ENCODE measurements around the gene BAIAP2. TPM values are rescaled to one million over a fixed set of nuclear protein-coding genes. Genes with fewer than 3 reads are reported as not detected.
"Not testable (repeated sequence)": the region's sequence is repeated elsewhere in the genome, so short reads cannot be mapped to it uniquely, and the experiment has no call there.

Gene BAIAP2
- total RNA-seq, 1 donor from 2014 or later = 111 TPM

DNA sequence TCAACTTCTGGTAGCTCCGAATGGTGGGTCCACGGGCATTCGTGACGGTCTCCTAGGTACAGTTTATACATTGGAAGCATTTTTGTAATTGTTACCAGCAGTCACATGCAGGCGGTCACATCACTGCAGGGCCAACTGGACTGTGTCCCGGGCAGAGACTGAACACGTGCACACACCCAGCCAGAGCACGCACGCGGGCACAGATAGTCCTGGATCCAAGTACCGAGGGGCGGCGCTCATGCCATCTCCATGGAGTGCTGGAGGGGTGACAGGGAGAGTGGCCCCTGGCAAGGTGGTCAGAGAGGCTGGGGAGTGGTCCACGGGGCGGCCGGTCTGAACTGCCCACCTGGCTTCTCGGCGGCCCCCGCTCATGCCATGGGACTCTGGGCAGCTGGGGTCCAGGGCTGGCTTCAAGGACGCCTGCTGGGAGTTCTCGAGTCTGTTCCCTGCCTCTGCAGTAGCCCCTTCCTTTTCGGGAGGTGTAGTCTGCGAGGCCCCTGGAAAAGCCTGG is 34.2 kb downstream of the BAIAP2 start:
- no peak for ATAC-seq

DNA sequence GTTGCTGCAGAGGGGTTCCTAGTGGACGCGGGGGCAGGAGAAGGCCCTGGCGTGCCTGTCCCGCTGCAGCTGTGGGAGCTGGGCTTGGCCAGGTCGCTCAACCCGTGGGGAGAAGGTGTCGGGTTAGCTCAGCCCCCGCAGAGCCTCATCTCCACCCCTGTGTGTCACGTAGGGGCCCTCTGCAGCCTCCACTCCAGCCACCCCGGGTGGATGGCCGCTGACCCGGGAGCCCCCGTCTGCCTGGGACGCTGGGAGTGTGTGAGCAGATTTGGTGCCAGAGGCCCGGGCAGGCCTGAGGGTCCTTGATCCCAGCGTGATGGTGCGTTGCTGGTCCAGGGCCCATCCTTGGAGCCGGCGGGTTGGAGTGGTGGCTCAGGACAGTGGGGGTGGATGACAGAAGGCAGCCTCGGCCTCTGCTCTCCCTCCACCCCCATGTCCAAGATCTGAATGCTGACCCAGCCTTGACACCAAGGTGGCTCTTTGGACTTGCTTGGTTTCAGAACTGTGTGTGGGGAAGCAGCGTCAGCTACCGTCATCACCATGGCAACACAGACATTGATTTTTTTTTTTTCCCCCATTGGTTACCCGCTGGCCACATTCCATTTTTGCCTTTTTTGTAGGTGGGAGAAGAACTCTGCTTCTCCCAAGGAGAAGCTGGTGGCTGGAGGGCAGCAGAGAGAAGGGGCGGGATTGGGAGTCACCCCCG is 35.7 kb downstream of the BAIAP2 start:
- no peak for ATAC-seq

DNA sequence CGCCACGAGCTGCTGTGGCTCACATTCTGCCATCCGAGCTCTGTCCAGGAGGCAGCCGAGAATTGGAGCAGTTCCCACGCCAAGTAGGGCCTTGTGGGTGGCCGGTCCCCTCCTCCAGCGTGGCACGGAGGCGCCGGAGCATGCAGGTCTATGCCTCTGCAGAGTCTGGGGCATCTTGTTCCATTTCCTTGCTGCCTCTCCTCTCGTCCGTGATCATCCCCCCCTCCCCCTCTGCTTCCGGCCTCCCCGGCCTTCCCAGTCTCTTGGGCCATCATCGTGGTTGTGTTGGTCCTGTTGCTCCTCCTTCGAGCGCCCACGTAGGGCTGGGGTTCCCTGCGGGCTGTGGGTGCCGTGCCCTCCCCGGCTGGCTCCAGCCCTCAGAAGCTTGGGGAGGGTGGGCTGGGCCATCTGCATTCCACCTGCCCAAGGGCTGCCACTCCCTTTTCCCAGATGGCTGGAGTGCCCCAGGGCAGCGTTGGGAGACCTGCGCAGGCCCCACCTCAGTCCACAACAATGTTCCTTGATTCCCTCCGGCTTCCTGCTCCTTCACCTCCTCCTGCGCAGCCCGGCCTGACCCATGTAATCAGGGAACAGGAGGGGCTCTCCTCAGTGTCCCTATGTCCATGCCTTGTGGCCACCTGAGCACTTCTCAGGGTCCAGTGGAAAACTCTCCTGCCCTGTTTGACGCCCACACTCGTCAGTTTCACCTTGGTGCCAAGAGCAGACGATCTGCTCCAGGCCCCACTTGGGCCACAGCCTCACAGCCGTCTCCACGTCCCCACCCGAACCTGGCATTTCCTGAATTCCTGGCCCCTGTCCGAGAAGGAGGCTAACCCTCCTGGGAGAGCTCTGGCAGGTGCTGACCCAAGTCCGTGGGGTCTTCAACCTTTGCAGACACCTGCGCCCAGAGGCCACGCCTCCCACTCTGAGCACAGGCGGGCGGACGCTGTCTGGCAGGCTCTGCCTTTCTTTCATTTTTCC is 37.1 kb downstream of the BAIAP2 start:
- ATAC-seq = no peak

DNA sequence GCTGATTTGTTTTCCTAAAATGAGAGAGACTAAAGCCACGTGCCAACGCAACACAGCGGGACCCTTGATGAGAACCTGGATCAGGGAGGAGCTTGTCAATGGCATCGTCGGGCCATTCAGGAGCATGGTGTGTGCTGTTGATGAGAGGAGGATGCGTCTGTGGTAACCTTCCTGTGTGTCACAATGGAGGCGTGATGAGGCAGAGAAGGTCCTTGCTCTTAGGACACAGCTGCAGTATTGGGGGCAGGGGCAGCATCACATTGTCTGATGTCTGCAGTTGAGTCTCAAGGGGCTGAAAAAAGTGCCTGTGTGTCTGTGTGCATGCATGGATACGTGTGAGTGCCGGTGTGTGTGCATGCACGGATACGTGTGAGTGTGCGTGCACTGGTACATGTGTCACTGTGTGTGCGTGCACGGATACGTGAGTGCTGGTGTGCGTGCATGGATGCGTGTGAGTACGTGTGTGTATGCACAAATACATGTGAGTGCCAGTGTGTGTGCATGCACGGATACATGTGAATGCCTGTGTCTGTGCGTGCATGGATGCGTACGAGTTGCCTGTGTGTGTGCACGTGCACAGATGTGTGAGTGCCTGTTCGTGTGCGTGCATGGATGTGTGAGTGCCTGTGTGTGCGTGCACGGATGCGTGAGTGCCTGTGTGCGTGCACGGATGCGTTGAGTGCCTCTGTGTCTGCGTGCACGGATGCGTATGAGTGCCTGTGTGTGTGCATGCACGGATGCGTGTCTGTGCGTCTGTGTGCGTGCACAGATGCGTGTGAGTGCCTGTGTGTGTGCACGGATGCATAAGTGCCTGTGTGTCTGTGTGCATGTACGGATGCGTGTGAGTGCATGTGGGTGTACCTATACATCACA is 39.3 kb downstream of the BAIAP2 start:
- no peak for ATAC-seq

DNA sequence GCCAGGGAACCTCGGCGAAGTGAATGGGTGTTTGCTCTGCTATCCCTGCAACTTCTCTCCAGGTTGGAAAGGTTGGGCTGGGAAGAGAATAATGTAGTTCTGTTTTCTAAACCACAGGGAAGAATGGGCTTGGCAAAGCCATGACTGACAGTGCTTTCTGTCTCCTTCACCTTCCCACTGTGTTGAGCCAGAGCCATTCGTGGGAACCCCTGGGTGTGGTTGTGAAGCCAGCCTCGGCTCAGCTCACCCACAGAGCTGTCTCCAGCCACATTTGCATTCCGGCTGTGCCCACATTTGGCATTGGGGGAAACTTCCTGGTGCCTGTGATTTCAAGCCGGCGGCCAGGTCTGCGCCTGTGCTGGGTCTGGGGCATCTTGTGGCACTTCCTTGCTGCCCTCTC is 39.9 kb downstream of the BAIAP2 start:
- ATAC-seq = peak; percentile 35

DNA sequence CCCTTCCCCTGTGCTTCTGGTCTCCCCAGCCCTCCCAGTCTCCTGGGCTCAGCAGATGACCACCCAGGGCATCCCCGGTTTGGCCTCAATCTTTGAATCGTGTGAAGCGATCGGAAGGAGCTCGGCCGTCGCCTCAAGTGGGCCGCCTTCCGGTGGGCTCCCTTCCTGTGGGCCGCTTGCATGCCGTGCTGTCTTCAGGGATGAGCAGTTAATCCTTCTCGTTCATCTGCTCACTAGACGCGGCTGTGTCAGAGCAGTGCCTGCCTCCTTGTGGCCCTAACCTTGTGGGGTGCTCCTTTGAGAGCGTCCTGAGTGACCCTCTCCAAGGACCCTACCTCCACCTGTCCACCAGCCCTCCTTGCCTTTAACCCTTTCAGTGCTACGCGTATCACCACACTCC is 40.4 kb downstream of the BAIAP2 start:
- no peak for ATAC-seq

DNA sequence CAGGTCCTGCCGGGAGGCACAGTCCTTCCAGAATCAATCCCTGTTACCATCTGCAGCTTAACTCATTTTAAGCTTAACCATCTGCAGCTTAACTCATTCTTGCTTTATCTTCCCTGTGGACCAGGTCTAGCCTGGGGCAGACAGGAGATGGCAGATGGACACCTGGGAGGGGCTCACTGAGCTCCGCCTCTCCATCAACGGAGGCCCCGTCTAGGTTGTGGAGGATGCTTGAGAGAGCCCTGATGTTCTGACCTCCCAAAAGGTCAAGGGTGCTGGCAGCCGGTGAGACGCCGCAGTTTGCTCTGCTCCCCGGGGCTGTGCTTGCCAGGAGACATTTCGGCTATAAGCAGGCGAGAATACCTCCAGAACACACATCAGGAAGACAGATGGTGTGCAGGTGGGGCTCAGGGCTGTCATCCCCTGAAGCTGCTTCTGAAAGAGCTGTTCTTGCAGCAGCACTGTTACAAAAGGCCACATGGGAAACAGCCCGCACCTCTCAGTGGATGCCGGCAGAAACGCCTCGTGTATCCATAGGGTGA is 41.3 kb downstream of the BAIAP2 start:
- ATAC-seq = no peak

DNA sequence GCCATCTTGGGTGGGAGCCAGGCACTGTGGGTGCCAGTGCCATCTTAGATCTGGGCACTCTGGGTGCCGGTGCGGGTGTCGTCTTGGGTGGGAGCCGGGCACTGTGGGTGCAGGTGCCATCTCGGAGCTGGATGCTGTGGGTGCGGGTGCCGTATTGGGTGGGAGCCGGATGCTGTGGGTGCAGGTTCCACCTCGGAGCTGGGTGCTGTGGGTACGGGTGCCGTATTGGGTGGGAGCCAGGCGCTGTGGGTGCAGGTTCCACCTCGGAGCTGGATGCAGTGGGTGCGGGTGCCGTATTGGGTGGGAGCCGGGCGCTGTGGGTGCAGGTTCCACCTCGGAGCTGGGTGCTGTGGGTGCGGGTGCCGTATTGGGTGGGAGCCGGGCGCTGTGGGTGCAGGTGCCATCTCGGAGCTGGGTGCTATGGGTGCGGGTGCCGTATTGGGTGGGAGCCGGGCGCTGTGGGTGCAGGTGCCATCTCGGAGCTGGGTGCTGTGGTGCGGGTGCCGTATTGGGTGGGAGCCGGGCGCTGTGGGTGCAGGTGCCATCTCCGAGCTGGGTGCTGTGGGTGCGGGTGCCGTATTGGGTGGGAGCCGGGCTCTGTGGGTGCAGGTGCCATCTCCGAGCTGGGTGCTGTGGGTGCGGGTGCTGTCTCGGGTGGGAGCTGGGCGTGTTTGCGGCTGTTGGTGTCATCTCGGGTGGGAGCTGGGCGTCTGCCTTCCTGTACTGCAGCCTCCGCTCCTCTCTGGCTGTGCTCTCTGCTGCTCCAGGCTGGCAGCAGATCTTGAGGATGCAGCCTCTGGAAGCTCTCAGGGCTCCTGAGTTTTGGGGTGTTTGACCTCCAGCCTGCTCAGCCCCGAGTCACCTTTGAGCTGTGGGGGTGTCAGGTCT is 43.3 kb downstream of the BAIAP2 start:
- not testable (repeated sequence) for ATAC-seq

DNA sequence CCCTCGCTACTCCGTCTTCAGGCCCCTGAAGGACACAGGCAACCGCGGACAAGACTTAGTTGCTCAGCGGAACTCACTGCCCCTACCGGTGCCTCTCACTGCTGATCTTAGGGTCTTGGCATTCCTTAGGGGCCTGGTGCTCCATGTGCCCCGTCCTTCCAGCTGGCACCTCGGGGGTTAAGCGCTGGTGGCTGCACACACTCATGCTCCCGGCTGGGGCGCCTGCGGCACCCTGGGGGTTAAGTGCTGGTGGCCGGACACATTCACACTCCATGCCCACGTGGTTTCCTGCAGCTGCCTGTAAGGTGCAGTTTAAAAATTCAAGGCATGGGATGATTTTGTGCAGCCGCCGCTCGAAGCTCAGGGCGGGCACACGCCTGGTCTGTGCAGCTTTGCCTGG is 45.1 kb downstream of the BAIAP2 start:
- no peak for ATAC-seq

DNA sequence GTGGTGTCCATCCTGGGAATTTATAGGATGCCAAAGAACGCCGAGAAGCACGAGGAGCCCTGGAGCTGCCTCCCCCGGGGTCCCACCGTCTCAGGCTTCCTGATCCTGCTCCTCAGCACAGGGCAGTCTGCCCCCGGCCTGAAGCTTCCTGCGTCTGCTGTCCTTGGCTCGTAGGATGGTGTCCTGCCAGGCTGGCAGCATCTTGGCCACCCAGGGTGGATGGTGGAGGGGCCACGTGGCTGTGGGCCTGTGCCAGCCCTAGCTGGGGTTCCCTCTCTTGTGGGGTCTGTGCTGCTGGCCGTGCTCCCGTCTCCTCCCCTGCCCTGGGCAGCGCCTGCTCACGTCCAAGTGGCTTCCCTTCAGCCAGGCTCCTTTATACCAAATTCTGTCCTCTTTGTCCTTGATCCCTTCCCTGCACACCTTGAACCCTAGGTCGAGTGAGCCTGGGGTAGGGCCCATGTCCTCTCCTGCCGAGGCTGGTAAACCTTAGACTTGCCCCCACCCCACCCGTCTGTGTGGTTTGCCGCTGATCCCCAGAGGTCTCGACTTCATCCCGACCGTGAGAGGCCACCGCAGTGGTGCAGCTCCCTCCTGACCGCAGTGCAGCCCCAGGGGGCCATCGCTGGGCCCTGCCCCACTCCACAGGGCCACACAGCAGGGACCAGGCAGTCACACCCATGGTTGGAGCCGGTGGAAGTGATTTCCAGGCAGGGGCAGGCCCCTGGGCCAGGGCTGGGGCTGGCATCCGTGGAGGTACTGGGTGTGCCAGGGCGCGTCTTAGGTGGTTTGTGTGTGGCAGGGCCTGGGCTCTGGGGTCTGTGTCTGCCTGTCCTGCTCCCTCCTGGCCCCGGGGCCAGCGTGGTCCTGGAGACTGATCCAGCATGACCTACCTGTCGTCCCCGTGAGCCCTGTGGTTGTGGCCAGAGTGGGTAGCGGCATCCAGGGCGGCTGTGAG is 46.5 kb downstream of the BAIAP2 start:
- ATAC-seq = peak; percentile 65

DNA sequence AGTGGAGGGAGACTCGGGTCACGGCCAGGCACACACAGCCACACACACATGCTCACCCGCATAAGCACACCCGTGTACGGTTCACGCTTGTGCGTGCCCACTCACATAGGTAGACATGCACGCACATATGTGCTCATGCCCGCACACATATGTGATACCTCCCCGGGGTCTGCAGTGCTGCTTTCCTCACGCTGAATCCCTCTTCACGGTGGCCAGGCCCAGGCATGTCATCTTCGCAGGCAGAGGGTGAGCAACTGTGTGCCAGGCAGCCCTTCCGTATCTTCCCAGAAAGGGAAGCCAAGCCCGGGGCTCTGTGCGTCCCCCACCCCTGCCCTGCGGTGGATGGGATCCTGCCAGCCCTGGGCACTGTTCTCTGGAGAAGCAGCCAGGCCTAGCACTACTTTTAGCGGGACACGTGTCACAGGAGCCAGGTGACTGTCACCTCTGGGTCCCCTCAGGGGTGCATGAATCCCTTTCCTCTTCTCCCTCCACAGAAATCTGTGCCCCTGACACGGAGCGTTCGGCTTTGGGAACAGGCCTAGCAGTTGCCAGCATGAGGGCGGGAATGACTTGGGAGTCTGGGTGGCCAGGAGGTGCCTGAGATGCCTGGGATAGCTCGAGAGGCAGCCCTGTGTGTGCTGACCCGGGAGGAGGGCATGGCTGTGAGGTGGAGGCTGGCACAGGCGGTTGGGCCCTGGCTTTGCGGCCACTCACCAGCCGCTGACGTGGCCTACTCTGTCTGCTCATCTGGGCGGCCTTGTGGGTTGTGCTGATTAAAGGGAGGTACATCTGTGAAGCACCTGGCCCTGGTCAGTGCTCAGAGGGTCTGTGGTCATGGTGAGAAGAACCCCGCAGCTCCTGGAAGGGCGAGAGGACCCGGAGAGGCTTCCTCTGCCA is 47.5 kb downstream of the BAIAP2 start:
- ATAC-seq = peak; percentile 37

DNA sequence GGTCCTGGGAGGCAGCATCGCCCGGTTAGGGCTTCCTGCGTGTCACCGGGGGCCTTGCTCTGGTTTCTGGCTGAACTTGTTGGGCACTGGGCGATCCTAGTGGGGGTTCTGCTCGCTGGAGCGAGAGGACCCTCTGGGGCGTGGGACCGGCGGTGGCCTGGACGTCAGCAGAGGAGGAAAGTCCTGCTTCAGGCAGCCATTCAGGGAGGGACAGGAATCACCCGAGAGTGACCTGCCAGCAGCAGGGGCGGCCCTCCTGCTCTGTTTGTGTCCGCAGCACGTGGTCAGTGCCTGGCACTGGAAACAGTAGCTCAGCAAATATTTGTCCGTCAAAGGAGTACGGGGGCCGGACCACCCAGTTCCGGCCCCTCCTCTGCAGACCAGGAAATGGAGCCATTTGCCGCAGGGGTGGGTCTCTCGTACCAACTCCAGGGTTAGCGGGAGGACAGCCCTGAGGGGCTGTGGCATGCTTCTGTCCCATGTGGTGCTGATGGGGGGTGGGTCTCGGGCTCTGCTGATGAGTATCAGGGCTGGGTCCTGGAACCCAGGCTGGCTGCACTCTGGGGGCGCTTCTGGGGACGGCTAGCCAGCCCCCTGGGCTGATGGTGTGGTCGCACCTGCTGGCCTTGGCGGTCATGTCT is 48.3 kb downstream of the BAIAP2 start:
- no peak for ATAC-seq

DNA sequence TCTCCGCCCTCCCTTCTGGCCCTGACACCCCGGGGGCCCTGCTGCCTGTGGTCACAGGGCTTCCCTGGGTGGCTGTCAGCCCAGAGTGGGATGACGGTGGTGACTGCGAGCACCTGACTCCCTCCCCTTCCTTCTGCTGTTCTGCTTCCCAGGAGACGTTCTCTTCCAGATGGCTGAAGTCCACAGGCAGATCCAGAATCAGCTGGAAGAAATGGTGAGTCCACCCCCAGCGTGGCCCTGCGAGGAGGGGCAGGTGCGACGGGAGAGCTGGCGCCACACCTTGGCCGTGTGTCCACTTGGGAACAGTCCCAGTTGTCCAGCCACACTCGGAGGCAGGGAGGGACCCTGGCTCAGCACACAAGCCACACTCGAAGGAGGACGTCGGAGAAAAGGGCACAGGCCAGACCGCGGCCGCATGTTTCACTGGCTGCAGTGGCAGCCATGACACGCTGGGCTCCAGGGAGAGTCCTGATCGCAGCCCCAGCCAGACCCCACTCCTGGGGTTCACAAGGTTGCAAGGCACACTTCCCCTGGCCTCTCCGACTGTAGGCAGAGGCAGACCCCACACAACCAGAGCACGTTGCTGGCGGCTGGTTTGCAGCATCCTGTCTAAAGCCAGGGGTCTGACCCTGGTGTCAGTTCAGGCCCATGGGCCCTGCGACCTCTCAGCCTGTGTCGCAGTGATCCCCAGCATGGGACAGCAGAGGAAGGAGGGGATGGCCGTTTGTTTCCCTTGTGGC is 49.9 kb downstream of the BAIAP2 start:
- no peak for ATAC-seq

DNA sequence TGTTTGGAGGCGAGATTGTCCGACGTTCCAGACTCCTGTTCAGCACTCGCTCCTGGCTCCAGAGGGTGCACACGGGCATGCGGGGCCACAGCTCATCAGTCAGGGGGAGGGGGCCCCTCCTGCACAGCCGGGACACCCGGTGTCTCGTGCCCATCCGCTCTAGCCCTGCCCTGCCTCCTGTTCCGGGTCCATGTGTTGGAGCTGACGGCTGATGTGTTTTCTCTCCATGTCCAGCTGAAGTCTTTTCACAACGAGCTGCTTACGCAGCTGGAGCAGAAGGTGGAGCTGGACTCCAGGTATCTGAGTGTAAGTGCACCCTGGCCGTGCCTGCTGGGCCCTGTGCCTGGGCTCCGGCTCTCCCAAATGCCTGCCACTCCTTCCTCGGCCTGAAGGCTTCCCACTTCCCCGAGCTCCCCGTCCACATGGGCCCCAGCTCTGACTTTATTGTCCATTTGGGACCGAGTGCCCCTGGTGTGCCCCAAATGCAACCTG is 50.5 kb downstream of the BAIAP2 start:
- ATAC-seq = no peak

DNA sequence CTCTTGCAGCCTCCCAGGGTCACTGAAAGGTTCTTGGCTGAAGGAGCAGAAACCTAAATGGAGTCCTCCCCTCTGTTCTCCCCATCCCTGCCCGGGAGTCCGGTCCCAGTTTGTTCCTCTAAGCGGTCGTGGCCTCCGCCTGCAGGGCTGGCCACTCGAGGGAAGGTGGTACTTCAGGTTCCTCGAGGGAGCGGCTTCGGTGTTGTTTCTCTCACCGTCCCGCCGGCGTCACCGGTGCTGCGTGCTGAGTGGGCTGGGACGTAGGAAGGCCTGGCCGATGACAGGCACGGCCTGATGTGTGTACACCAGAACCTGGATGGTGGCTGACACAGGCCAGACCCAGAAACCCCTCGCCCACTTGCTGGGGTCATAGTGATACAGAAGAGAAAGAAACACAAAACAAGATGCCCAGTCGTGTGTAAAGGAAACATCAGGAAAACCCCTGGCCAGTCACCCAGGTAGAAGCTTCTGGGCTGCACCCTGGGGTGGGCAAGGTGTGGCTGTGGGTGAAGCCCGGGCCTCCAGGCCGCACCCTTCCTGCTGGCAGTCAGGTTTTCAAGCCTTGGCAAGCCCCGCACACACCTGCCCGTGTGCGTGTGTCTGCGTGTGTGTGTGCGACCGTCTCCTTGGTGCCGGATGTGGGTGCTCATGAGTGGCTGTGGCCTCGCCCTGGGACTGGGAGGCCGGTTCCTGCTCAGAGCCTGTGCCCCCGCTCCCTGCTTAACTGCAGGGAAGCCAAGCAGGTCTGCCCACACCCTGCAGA is 52.0 kb downstream of the BAIAP2 start:
- ATAC-seq = peak; percentile 73

DNA sequence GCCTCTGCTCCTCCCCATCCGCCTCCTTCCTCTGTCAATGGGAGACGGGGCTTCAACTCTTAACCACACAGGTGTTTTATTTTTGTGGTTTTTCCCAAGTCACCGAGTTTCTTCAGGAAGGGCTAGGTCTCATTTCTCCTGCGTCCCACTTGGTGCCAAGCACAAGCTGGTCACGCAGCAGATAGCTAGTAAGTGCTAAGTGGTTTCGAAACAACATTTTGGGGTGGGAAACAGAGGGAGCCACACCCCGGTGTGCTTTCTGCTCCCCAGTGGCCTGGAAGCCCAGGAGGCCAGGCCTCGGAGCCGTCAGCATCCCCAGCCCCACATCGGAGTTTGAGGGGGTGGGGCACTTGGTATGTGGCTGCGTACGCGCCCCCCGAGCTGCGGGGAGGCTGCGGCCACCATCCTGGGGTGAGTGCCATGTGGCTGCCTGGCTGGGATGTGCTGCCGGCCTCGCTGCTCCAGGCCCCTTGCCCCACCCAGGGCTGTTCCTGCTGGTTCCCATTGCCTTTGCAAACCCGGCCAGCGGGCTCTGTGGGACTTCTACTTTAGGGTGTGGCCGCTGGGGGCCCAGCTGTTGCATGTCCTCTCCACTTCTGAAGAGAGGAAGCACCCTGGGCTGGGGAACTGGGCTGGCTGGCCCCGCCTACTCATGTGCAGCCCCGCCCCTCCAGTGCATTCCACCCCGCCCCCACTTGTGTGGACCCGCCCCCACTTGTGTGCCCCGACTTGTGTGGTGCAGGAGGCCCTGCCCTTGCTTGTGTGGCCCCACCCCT is 55.6 kb downstream of the BAIAP2 start:
- peak; percentile 70 for ATAC-seq

All from esophagus mucosa (tissue), 1 donor.